DND-41 (cell line): ENCODE data around the gene ESYT3.

ENCODE experiments used
- EZH2 ChIP-seq: IDR thresholded peaks from 3 replicates; pipeline ENCODE4 v1.6.1; 2012; ENCODE audit warnings: borderline replicate concordance, low read depth, mild to moderate bottlenecking, moderate library complexity, low read length, inconsistent platforms; ENCODE audit not compliant: severe bottlenecking
- TF ChIP-seq, protein P1 (sequence below): IDR thresholded peaks from 2 replicates; pipeline ENCODE4 v1.5.1; 2012; ENCODE audit warnings: borderline replicate concordance, low read length, moderate library complexity, mild to moderate bottlenecking; ENCODE audit not compliant: poor library complexity, severe bottlenecking; ENCODE audit errors: extremely low read depth

DNA sequence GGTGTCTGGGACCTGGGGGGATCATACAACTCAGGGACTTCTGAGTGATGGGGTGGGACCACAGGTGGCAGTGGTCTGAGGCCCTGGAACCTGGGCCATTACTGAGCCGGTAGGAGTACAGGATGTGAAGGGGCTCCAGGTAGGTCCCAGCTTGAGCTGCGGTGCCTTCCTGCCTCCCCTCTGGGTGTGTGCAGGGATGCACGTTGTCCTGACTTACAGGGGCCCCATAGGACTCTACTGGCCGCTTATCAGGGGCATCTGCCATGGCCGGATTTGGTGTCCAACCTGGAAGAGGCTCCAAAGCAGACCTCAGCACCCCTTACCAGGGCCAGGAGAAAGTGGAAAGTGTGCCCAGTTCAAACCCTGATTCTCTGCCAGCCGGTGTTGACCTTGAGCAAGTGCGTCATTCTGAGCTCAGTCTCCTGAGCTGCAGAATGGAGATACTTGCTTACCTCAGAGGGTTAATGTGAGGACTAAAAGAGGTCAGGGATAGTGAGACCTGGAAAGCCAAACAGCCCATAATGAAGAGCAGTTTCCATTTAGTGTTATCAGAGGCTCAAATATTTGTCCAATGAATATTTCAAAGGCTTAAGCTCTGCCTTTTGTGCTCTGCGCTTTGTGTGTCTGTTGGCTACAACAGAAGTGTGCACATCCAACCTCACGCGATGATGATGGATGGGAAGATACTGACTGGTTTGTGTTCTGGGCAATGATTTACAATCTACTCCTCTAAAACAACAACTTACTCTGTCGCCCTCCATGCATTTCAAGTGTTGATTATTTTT is 35.4 kb upstream of the ESYT3 start:
- TF ChIP-seq, protein P1, sequence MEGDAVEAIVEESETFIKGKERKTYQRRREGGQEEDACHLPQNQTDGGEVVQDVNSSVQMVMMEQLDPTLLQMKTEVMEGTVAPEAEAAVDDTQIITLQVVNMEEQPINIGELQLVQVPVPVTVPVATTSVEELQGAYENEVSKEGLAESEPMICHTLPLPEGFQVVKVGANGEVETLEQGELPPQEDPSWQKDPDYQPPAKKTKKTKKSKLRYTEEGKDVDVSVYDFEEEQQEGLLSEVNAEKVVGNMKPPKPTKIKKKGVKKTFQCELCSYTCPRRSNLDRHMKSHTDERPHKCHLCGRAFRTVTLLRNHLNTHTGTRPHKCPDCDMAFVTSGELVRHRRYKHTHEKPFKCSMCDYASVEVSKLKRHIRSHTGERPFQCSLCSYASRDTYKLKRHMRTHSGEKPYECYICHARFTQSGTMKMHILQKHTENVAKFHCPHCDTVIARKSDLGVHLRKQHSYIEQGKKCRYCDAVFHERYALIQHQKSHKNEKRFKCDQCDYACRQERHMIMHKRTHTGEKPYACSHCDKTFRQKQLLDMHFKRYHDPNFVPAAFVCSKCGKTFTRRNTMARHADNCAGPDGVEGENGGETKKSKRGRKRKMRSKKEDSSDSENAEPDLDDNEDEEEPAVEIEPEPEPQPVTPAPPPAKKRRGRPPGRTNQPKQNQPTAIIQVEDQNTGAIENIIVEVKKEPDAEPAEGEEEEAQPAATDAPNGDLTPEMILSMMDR: no peak
- TF ChIP-seq EZH2: no peak
